Measurements from ENCODE around the gene MAP3K6. TPM values are rescaled to one million over a fixed set of nuclear protein-coding genes. Genes with fewer than 3 reads are reported as not detected.

MAP3K6 gene
- total and polyA plus RNA-seq, 2 of the 13 experiments (the other 11 are each of a cell fraction or from before 2014, with no cell fraction given) = 2.7 to 3.2 TPM

- TF ChIP-seq DBP (CRISPR knock-in tag; IDR thresholded peaks at IDR 0.05; ENCODE audit: not compliant biosample characterization) (no peak), HNF1B (CRISPR knock-in tag; IDR thresholded peaks at IDR 0.05) (peak; percentile 33; the same call in 1 of the 2 replicates), HOXA3 (CRISPR knock-in tag; IDR thresholded peaks at IDR 0.05) (peak; percentile 87), ZBED4 (CRISPR knock-in tag; IDR thresholded peaks at IDR 0.05; ENCODE audit: borderline replicate concordance) (no peak), ZNF841 (CRISPR knock-in tag; IDR thresholded peaks at IDR 0.05; ENCODE audit: borderline replicate concordance) (no peak), CENPBD1 (CRISPR knock-in tag; IDR thresholded peaks at IDR 0.05; ENCODE audit: borderline replicate concordance, low read depth) (no peak), PCBP1 (IDR thresholded peaks at IDR 0.05; ENCODE audit: borderline replicate concordance, low read depth, low read length) (no peak), TBX3 (IDR thresholded peaks at IDR 0.05; ENCODE audit: borderline replicate concordance) (no peak), TOE1 (CRISPR knock-in tag; IDR thresholded peaks at IDR 0.05) (no peak), ARHGAP35 (CRISPR knock-in tag; IDR thresholded peaks at IDR 0.05; ENCODE audit: borderline replicate concordance) (no peak), ZFP82 (CRISPR knock-in tag; IDR thresholded peaks at IDR 0.05; ENCODE audit: borderline replicate concordance) (0 out of 2 replicates have a peak, but pooled peaks have one; percentile 35), RFX5 (IDR thresholded peaks at IDR 0.05; ENCODE audit: low read depth, low read length) (peak; percentile 83), SAP130 (CRISPR knock-in tag; IDR thresholded peaks at IDR 0.05; ENCODE audit: low read depth) (peak; percentile 71), KDM2A (CRISPR knock-in tag; IDR thresholded peaks at IDR 0.05; ENCODE audit: borderline replicate concordance, low read depth) (peak; percentile 87), ATF3 (CRISPR knock-in tag; IDR thresholded peaks at IDR 0.05) (peak; percentile 41; the same call in 1 of the 2 replicates), ZNF225 (CRISPR knock-in tag; IDR thresholded peaks at IDR 0.05) (0 out of 2 replicates have a peak, but pooled peaks have one; percentile 22), ZFAT (CRISPR knock-in tag; conservative IDR thresholded peaks at IDR 0.05) (no peak), FOXM1 (CRISPR knock-in tag; IDR thresholded peaks at IDR 0.05) (peak; percentile 61; the same call in 1 of the 2 replicates), POGZ (CRISPR knock-in tag; IDR thresholded peaks at IDR 0.05) (0 out of 2 replicates have a peak, but pooled peaks have one; percentile 31), ADNP (CRISPR knock-in tag; IDR thresholded peaks at IDR 0.05) (no peak), ZFP1 (CRISPR knock-in tag; IDR thresholded peaks at IDR 0.05) (no peak), RXRB (CRISPR knock-in tag; IDR thresholded peaks at IDR 0.05; ENCODE audit: borderline replicate concordance) (no peak), ZNF777 (CRISPR knock-in tag; IDR thresholded peaks at IDR 0.05) (0 out of 2 replicates have a peak, but pooled peaks have one; percentile 16), CCDC6 (CRISPR knock-in tag; IDR thresholded peaks at IDR 0.05) (peak; percentile 60; the same call in 1 of the 2 replicates)
These were observed 25.5 kb upstream of the MAP3K6 start, which contains the start of gene GPR3 (continued) for GRCh38 chr1:27392096-27392777.
